Testis (tissue), 3 donors: Measurements from ENCODE around the gene CALCB. TPM values are rescaled to one million over a fixed set of nuclear protein-coding genes. Genes with fewer than 3 reads are reported as not detected.

ENCODE experiments used
- DNase-seq: peaks from one replicate; pipeline ENCODE4 v3.0.0-alpha.2; 2019
- H3K27ac ChIP-seq, 2 donors: fragments of 200-600 bp; sonication (generic); one replicate each; pipeline ENCODE4 v1.5.1; 2019
- H3K27me3 ChIP-seq: fragments of 200-600 bp; sonication (generic); one replicate; pipeline ENCODE4 v1.5.1; 2019
- H3K36me3 ChIP-seq: fragments of 200-600 bp; sonication (generic); one replicate; pipeline ENCODE4 v1.5.1; 2017; ENCODE audit warnings: low read depth; ENCODE audit errors: missing control alignments
- H3K4me1 ChIP-seq: fragments of 200-600 bp; sonication (generic); one replicate; pipeline ENCODE4 v1.5.1; 2019
- H3K4me3 ChIP-seq, 2 donors: fragments of 200-600 bp; sonication (generic); one replicate each; pipeline ENCODE4 v1.5.1; 2017 to 2019
- H3K9me3 ChIP-seq: fragments of 200-600 bp; sonication (generic); one replicate; pipeline ENCODE4 v1.5.1; 2017
- POLR2A ChIP-seq: fragments of 450-650 bp; IDR thresholded peaks from one replicate; pipeline ENCODE4 v1.6.1; 2017; ENCODE audit warnings: antibody characterized with exemption, mild to moderate bottlenecking, moderate library complexity
- WGBS, 2 donors: methylation state at CpG; one replicate each; pipeline ENCODE4 v1.1.5; 2018; 5-methylcytosine and 5-hydroxymethylcytosine counted together
- intact Hi-C: fragments of 100-400 bp; cut with DNase I; formaldehyde crosslinking; loops from one replicate; pipeline ENCODE4 v1.15.1; 2023; ENCODE audit warnings: low total_unique reads
- polyA plus RNA-seq: library from polyadenylated mRNA; stranded (reverse); fragments of 350-450 nt; fragmentation: Illumina TruSeq; extraction: RNeasy Lipid Tissue Mini Kit (QIAGEN cat#74804); gene quantifications from one replicate; pipeline ENCODE4 v1.2.3, GENCODE V29; 2014; ENCODE audit warnings: low read depth, low replicate concordance; ENCODE audit not compliant: insufficient read depth
- total RNA-seq, 2 donors: library from RNA; depleted of rRNA; stranded (reverse); fragments of >200 nt; gene quantifications; one replicate each; pipeline ENCODE4 v1.2.3, GENCODE V29; 2016
- TF ChIP-seq, protein P1 (sequence below), 3 experiments: fragments of 450-650 bp in 2 of 3; fragments of 200-600 bp in 1 of 3; sonication (generic) in 1 of 3; IDR thresholded peaks; one replicate each; pipeline ENCODE4 v1.5.1; 2016 to 2019; ENCODE audit warnings: antibody characterized with exemption in 3 of 3, mild to moderate bottlenecking in 2 of 3, moderate library complexity in 1 of 3

CALCB gene
- total and polyA plus RNA-seq, 3 donors from 2014 or later = 0.50 to 1.7 (median 1.2) TPM

DNA sequence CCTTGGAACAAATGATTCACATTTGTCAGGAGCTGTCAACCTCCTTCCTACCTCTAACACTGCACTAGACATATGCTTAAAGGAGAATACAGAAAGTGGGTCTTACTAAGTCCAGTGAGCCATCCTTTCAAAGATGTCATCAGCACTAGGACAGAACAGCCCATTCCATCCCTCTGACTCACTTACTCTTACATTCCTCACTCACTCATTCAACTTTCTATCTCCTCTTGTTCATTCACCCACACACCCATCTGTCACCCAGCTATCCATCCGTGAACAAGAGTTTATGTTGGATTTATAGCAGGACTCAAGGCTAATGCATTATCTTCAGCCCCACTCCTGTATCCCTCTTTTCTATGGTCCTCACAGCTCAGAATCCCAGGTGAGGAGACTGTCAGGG lies 50.5 kb downstream of the CALCB start:
- Histone ChIP-seq H3K27ac (no peak overlapping the region), H3K9me3 (no peaks in the 10 kb centered on the region), H3K27me3 (no peaks in the 10 kb centered on the region), H3K4me1 (no peaks in the 10 kb centered on the region), H3K4me3 (no peak overlapping the region), H3K36me3 (no peaks in the 10 kb centered on the region)
- WGBS, 2 donors = 66 to 80% methylated on average over 1 of the region's 1 CpG
- intact Hi-C loops = no loop called here
- no peak for DNase-seq
- no peak for TF ChIP-seq POLR2A
- TF ChIP-seq, protein P1, sequence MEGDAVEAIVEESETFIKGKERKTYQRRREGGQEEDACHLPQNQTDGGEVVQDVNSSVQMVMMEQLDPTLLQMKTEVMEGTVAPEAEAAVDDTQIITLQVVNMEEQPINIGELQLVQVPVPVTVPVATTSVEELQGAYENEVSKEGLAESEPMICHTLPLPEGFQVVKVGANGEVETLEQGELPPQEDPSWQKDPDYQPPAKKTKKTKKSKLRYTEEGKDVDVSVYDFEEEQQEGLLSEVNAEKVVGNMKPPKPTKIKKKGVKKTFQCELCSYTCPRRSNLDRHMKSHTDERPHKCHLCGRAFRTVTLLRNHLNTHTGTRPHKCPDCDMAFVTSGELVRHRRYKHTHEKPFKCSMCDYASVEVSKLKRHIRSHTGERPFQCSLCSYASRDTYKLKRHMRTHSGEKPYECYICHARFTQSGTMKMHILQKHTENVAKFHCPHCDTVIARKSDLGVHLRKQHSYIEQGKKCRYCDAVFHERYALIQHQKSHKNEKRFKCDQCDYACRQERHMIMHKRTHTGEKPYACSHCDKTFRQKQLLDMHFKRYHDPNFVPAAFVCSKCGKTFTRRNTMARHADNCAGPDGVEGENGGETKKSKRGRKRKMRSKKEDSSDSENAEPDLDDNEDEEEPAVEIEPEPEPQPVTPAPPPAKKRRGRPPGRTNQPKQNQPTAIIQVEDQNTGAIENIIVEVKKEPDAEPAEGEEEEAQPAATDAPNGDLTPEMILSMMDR (IDR thresholded peaks at IDR 0.05) = no peak

DNA sequence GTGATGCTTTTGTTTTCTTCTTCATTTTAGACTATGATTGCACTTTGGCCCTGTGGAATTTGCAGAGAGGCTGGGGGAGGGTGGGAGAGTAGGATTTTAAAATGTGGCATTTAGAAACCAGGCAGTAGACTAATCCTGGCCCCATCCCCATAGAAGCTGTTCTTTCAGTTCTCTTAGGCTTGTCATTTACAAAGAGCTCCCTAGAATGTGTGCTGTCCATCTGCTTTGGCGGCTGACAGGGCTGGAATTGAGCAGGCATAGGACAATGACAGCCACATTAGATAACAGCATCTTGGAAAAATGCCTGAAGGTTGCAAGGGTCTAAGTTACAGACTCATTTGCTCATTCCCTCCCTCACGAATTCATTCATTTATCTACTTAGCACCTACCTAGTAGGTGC lies 51.1 kb downstream of the CALCB start:
- DNase-seq = no peak
- Histone ChIP-seq H3K27ac (no peak overlapping the region), H3K36me3 (no peaks in the 10 kb centered on the region)

DNA sequence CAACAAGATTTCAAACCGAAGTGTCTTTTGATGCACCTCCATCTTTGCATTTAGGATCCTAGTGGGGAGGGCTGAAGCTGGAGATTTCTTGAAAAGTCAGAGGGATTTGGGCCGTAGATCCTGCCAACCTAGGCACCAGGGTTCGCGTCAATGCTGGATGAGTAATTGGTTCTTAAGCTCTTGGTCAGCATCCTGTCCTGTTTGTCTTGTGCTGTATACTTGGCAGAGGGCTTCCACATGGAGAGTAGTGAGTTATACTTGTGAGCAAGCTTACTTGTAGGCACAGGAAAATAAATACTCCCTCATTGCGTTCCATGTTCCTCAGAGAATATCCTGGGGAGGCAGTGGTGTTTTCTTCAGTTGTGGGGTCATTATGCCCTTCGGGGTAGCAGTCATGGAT lies 53.9 kb downstream of the CALCB start:
- WGBS, 2 donors = 77 to 94% methylated on average over 6 of the region's 6 CpGs
- Histone ChIP-seq H3K27me3 (no peaks in the 10 kb centered on the region), H3K9me3 (no peaks in the 10 kb centered on the region), H3K36me3 (no peaks in the 10 kb centered on the region), H3K4me1 (no peaks in the 10 kb centered on the region), H3K4me3 (no peak overlapping the region), H3K27ac (no peak overlapping the region)
- TF ChIP-seq, protein P1 (IDR thresholded peaks at IDR 0.05) = no peak
- no peak for TF ChIP-seq POLR2A
- intact Hi-C loops = no loop called here
- no peak for DNase-seq

More for the DNA sequence above, 51.1 kb downstream of the CALCB start:
- H3K27me3 ChIP-seq = no peaks in the 10 kb centered on the region
- TF ChIP-seq, protein P1 (IDR thresholded peaks at IDR 0.05) = no peak
- no peak for TF ChIP-seq POLR2A
- H3K9me3 ChIP-seq = no peaks in the 10 kb centered on the region
- WGBS, 2 donors = 64 to 72% methylated on average over 2 of the region's 2 CpGs
- no peak overlapping the region for H3K4me3 ChIP-seq
- intact Hi-C loops = no loop called here
- no peaks in the 10 kb centered on the region for H3K4me1 ChIP-seq

Other genes with a start within 250 kb of the CALCB start
- 10 to 100 TPM; 34.8 to 54.3 TPM for gene CYP2R1, start 181.4 kb upstream of the CALCB start, total RNA-seq
- 50.8 TPM for gene CYP2R1, start 181.4 kb upstream of the CALCB start, polyA plus RNA-seq
- not detected for gene CALCA, start 101.2 kb upstream of the CALCB start, total RNA-seq
- gene CALCA, start 101.2 kb upstream of the CALCB start, polyA plus RNA-seq = not detected
- gene INSC, start 41.3 kb downstream of the CALCB start, total RNA-seq = 1 to 10 TPM; 2.2 TPM
- gene INSC, start 41.3 kb downstream of the CALCB start, polyA plus RNA-seq = 2.5 TPM